ENCODE data around the gene PRR30. TPM values are rescaled to one million over a fixed set of nuclear protein-coding genes. Genes with fewer than 3 reads are reported as not detected.

Gene PRR30
- total RNA-seq, 1 donor from 2014 or later: not detected

- DNase-seq: no peak
Measured at GRCh38 chr2:27152796-27153464, 13.7 kb upstream of the PRR30 start.

GRCh38 chr2:27152102-27152795 is 13.0 kb upstream of the PRR30 start:
- no peak for DNase-seq

GRCh38 chr2:27150639-27151230 is 11.5 kb upstream of the PRR30 start:
- no peak for DNase-seq

- no peak for DNase-seq
Measured at GRCh38 chr2:27149570-27150405, 10.6 kb upstream of the PRR30 start.

- no peak for DNase-seq
Measured at GRCh38 chr2:27148801-27149439, 9.7 kb upstream of the PRR30 start, which contains the start of gene TCF23. Gene TCF23 (plus strand): TSS chr2:27149004. CDS start chr2:27149134, 130 bp downstream.

GRCh38 chr2:27147935-27148334 is 8.7 kb upstream of the PRR30 start:
- DNase-seq: no peak

GRCh38 chr2:27145682-27146081 is 6.5 kb upstream of the PRR30 start:
- no peak for DNase-seq

GRCh38 chr2:27143285-27143684 is 4.1 kb upstream of the PRR30 start:
- DNase-seq: no peak

- DNase-seq: no peak
Measured at GRCh38 chr2:27138111-27138510, 1.1 kb downstream of the PRR30 start.

- DNase-seq: no peak
Measured at GRCh38 chr2:27137322-27137935, 1.8 kb downstream of the PRR30 start.

- no peak for DNase-seq
Measured at GRCh38 chr2:27136751-27137150, 2.5 kb downstream of the PRR30 start.

- no peak for DNase-seq
Measured at GRCh38 chr2:27135478-27135955, 3.7 kb downstream of the PRR30 start.

- no peak for DNase-seq
Measured at GRCh38 chr2:27134781-27135477, 4.3 kb downstream of the PRR30 start.

- peak; percentile 96 for DNase-seq
Measured at GRCh38 chr2:27133905-27134780, 5.1 kb downstream of the PRR30 start, which contains the start of gene PREB. Gene PREB (minus strand): TSS chr2:27134636. CDS start chr2:27134421, 215 bp downstream.

- DNase-seq: no peak
Measured at GRCh38 chr2:27133195-27133875, 5.9 kb downstream of the PRR30 start.

- DNase-seq: no peak
Measured at GRCh38 chr2:27131429-27131828, 7.8 kb downstream of the PRR30 start.

- DNase-seq: no peak
Measured at GRCh38 chr2:27130396-27130795, 8.8 kb downstream of the PRR30 start.

- DNase-seq: no peak
Measured at GRCh38 chr2:27128668-27129571, 10.3 kb downstream of the PRR30 start.

All from dermis blood vessel endothelial cell (primary cell).